Liver (tissue), 9 donors: ENCODE data around the gene NUP50. TPM values are rescaled to one million over a fixed set of nuclear protein-coding genes. Genes with fewer than 3 reads are reported as not detected.

Source experiments
- DNase-seq: peaks from one replicate; pipeline ENCODE4 v3.0.0-alpha.2; 2017; ENCODE audit warnings: low spot score
- H3K27ac ChIP-seq, 2 donors: one replicate each; pipeline ENCODE4 v1.7.0; 2013; ENCODE audit warnings: inconsistent platforms in 2 of 2, low read length in 2 of 2, control low read depth in 1 of 2, low read depth in 1 of 2, mild to moderate bottlenecking in 1 of 2
- H3K27me3 ChIP-seq, 4 donors: one replicate each; pipeline versions ENCODE4 v1.6.1 to v1.7.0; 2013; ENCODE audit warnings: low read length in 3 of 4, inconsistent platforms in 1 of 4, mild to moderate bottlenecking in 1 of 4, moderate library complexity in 1 of 4; ENCODE audit not compliant: control insufficient read depth in 4 of 4, insufficient read depth in 4 of 4
- H3K36me3 ChIP-seq, 4 donors: one replicate each; pipeline versions ENCODE4 v1.6.1 to v1.7.0; 2013; ENCODE audit warnings: low read length in 3 of 4, mild to moderate bottlenecking in 3 of 4, low read depth in 1 of 4, moderate library complexity in 1 of 4; ENCODE audit not compliant: control insufficient read depth in 4 of 4, insufficient read depth in 3 of 4
- H3K4me1 ChIP-seq, 4 donors: one replicate each; pipeline versions ENCODE4 v1.6.1 to v1.7.0; 2013; ENCODE audit warnings: low read length in 3 of 4, mild to moderate bottlenecking in 3 of 4, moderate library complexity in 1 of 4; ENCODE audit not compliant: control insufficient read depth in 4 of 4, insufficient read depth in 4 of 4
- H3K4me3 ChIP-seq, 3 donors: one replicate each; pipeline versions ENCODE4 v1.6.1 to v1.7.0; 2013; ENCODE audit warnings: low read length in 3 of 3, control low read depth in 1 of 3, low read depth in 1 of 3, mild to moderate bottlenecking in 1 of 3
- H3K9ac ChIP-seq, 2 donors: one replicate each; pipeline ENCODE4 v1.7.0; 2013; ENCODE audit warnings: low read length in 2 of 2, mild to moderate bottlenecking in 2 of 2, moderate library complexity in 2 of 2, control low read depth in 1 of 2, low read depth in 1 of 2
- H3K9me3 ChIP-seq, 4 donors: one replicate each; pipeline versions ENCODE4 v1.6.1 to v1.7.0; 2013; ENCODE audit warnings: low read length in 3 of 4; ENCODE audit not compliant: control insufficient read depth in 4 of 4
- EGR1 ChIP-seq, 2 donors: IDR thresholded peaks; 2 replicates each; pipeline ENCODE4 v1.6.1; 2016 to 2018; ENCODE audit warnings: antibody characterized with exemption in 2 of 2, low read depth in 2 of 2
- FOXA1 ChIP-seq: IDR thresholded peaks from 2 replicates; pipeline ENCODE4 v1.6.1; 2016; ENCODE audit warnings: antibody characterized with exemption
- FOXA2 ChIP-seq: IDR thresholded peaks from 2 replicates; pipeline ENCODE4 v1.6.1; 2016; ENCODE audit warnings: antibody characterized with exemption
- GABPA ChIP-seq, 2 donors: IDR thresholded peaks in 1 of 2; conservative IDR thresholded peaks in 1 of 2; 2 replicates each; pipeline ENCODE4 v1.6.1; 2016; ENCODE audit warnings: antibody characterized with exemption in 2 of 2, mild to moderate bottlenecking in 1 of 2, moderate library complexity in 1 of 2
- HNF4A ChIP-seq, 2 donors: conservative IDR thresholded peaks; 2 replicates each; pipeline ENCODE4 v1.6.1; 2016; ENCODE audit warnings: antibody characterized with exemption in 2 of 2, mild to moderate bottlenecking in 2 of 2
- HNF4G ChIP-seq: IDR thresholded peaks from 2 replicates; pipeline ENCODE4 v1.6.1; 2016; ENCODE audit warnings: antibody characterized with exemption
- JUND ChIP-seq, 2 donors: IDR thresholded peaks; 2 replicates each; pipeline ENCODE4 v1.6.1; 2016; ENCODE audit warnings: antibody characterized with exemption in 2 of 2
- NR2F2 ChIP-seq: IDR thresholded peaks from 2 replicates; pipeline ENCODE4 v1.6.1; 2016; ENCODE audit warnings: antibody characterized with exemption
- RAD21 ChIP-seq, 2 donors: IDR thresholded peaks; 2 replicates each; pipeline ENCODE4 v1.6.1; 2016; ENCODE audit warnings: antibody characterized with exemption in 2 of 2, mild to moderate bottlenecking in 2 of 2
- REST ChIP-seq: IDR thresholded peaks from 2 replicates; pipeline ENCODE4 v1.6.1; 2016; ENCODE audit warnings: antibody characterized with exemption, mild to moderate bottlenecking
- RXRA ChIP-seq, 2 donors: IDR thresholded peaks; 2 replicates each; pipeline ENCODE4 v1.6.1; 2017 to 2018; ENCODE audit warnings: antibody characterized with exemption in 2 of 2, mild to moderate bottlenecking in 1 of 2
- SP1 ChIP-seq: IDR thresholded peaks from 2 replicates; pipeline ENCODE4 v1.6.1; 2018; ENCODE audit warnings: antibody characterized with exemption, mild to moderate bottlenecking
- TAF1 ChIP-seq: conservative IDR thresholded peaks from 2 replicates; pipeline ENCODE4 v1.6.1; 2016; ENCODE audit warnings: antibody characterized with exemption, mild to moderate bottlenecking
- YY1 ChIP-seq: IDR thresholded peaks from 2 replicates; pipeline ENCODE4 v1.6.1; 2016; ENCODE audit warnings: antibody characterized with exemption, mild to moderate bottlenecking
- WGBS: extraction: QIAGEN DNeasy Blood & Tissue Kit; methylation state at CpG from one replicate; pipeline ENCODE4 v1.1.7; 2013; 5-methylcytosine and 5-hydroxymethylcytosine counted together
- polyA plus RNA-seq, 2 donors: library from polyadenylated mRNA; stranded (reverse) in 1 of 2; unstranded in 1 of 2; fragments of 200-250 nt in 1 of 2; fragments of >200 nt in 1 of 2; fragmentation: Nextera tagmentation in 1 of 2; extraction: Ambion mirVana in 1 of 2; gene quantifications; one replicate each; pipeline versions ENCODE4 v1.2.1 to v1.2.3, GENCODE V29; 2013 to 2015
- total RNA-seq, 2 donors: library from RNA; depleted of rRNA; stranded (reverse); fragments of >200 nt; gene quantifications; one replicate each; pipeline ENCODE4 v1.2.3, GENCODE V29; 2014
- TF ChIP-seq, protein P1 (sequence below): IDR thresholded peaks from 2 replicates; pipeline ENCODE4 v1.6.1; 2016; ENCODE audit warnings: antibody characterized with exemption
- TF ChIP-seq, protein P2 (sequence below): IDR thresholded peaks from 2 replicates; pipeline ENCODE4 v1.6.1; 2016; ENCODE audit warnings: antibody characterized with exemption
- TF ChIP-seq, protein P3 (sequence below): fragments of 150-350 bp; IDR thresholded peaks from 2 replicates; pipeline ENCODE4 v1.5.1; 2017; ENCODE audit warnings: improper control_type of control experiment, low read depth, low read length; ENCODE audit not compliant: missing input control
- TF ChIP-seq, protein P4 (sequence below): IDR thresholded peaks from 2 replicates; pipeline ENCODE4 v1.6.1; 2016; ENCODE audit warnings: antibody characterized with exemption
- donor health status: healthy.
- donor health status: healthy.
- donor health status: healthy.
- donor health status: healthy.
- donor health status: healthy.

The NUP50 gene
- total and polyA plus RNA-seq, 4 donors: 8.7 to 48.2 (median 24.8) TPM

DNA sequence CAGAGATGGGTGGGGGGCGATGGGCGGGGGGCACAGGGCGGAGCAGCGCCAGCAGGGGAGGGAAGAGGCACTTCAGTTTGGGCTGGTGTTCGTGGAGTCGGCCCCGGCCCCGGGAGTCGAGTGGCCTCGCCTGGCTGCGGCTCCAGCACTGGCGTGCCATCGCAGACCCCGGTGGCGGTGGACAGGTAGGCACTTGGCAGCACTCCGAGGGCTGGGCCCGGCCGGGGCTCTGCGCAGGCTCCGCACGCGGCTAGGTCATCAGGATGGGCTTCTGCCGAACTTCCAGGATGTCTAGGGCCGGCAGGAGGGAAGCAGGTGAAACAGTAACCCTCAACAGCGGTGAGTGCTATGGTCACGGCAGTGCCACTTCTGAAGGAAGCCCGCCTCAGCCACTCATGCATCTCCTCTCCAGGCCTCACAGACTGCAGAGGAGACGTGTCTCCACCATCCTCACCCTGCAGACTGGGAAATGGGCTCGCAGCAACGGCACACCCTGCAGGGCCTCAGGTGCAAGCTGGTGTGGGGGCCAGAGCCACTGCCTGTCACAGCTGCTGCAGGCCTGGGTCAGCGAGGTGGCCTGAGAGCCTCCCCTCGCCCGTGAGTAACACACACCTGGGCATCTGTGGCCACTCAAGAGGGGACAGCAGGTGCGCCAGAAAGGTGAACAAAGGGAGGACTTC lies 33.3 kb downstream of the NUP50 start:
- 95% methylated on average over 34 of the region's 34 CpGs for WGBS
- no peak overlapping the region for H3K9ac ChIP-seq
- DNase-seq: no peak
- no peak for TF ChIP-seq HNF4A (conservative IDR thresholded peaks at IDR 0.05)
- no peak for TF ChIP-seq RAD21 (IDR thresholded peaks at IDR 0.05)
- TF ChIP-seq GABPA (IDR thresholded peaks at IDR 0.05 in 1 of 2, conservative IDR thresholded peaks at IDR 0.05 in 1 of 2): no peak
- no peak for TF ChIP-seq NR2F2
- TF ChIP-seq, protein P1, sequence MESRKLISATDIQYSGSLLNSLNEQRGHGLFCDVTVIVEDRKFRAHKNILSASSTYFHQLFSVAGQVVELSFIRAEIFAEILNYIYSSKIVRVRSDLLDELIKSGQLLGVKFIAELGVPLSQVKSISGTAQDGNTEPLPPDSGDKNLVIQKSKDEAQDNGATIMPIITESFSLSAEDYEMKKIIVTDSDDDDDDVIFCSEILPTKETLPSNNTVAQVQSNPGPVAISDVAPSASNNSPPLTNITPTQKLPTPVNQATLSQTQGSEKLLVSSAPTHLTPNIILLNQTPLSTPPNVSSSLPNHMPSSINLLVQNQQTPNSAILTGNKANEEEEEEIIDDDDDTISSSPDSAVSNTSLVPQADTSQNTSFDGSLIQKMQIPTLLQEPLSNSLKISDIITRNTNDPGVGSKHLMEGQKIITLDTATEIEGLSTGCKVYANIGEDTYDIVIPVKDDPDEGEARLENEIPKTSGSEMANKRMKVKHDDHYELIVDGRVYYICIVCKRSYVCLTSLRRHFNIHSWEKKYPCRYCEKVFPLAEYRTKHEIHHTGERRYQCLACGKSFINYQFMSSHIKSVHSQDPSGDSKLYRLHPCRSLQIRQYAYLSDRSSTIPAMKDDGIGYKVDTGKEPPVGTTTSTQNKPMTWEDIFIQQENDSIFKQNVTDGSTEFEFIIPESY: no peak
- TF ChIP-seq EGR1 (IDR thresholded peaks at IDR 0.05; ENCODE audit: low read depth in 2 of 2): no peak
- no peak for TF ChIP-seq FOXA1
- no peak for TF ChIP-seq TAF1
- TF ChIP-seq, protein P2, sequence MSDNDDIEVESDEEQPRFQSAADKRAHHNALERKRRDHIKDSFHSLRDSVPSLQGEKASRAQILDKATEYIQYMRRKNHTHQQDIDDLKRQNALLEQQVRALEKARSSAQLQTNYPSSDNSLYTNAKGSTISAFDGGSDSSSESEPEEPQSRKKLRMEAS: no peak
- TF ChIP-seq YY1: no peak
- no peak for TF ChIP-seq HNF4G
- TF ChIP-seq, protein P3, sequence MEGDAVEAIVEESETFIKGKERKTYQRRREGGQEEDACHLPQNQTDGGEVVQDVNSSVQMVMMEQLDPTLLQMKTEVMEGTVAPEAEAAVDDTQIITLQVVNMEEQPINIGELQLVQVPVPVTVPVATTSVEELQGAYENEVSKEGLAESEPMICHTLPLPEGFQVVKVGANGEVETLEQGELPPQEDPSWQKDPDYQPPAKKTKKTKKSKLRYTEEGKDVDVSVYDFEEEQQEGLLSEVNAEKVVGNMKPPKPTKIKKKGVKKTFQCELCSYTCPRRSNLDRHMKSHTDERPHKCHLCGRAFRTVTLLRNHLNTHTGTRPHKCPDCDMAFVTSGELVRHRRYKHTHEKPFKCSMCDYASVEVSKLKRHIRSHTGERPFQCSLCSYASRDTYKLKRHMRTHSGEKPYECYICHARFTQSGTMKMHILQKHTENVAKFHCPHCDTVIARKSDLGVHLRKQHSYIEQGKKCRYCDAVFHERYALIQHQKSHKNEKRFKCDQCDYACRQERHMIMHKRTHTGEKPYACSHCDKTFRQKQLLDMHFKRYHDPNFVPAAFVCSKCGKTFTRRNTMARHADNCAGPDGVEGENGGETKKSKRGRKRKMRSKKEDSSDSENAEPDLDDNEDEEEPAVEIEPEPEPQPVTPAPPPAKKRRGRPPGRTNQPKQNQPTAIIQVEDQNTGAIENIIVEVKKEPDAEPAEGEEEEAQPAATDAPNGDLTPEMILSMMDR: no peak
- no peak for TF ChIP-seq SP1
- no peak for TF ChIP-seq REST
- no peak for TF ChIP-seq RXRA (IDR thresholded peaks at IDR 0.05)
- TF ChIP-seq, protein P4, sequence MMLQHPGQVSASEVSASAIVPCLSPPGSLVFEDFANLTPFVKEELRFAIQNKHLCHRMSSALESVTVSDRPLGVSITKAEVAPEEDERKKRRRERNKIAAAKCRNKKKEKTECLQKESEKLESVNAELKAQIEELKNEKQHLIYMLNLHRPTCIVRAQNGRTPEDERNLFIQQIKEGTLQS: no peak
- TF ChIP-seq FOXA2: no peak
- TF ChIP-seq JUND (IDR thresholded peaks at IDR 0.05): no peak
- no peaks in the 10 kb centered on the region for H3K9me3 ChIP-seq
- H3K36me3 ChIP-seq: peaks cover 10 to 49% (median 24%) of the 10 kb centered on the region in 4 donors
- no peak overlapping the region for H3K27ac ChIP-seq
- H3K4me1 ChIP-seq: no peaks in the 10 kb centered on the region
- no peak overlapping the region for H3K4me3 ChIP-seq
- no peaks in the 10 kb centered on the region for H3K27me3 ChIP-seq
